HG03565 (cell line): ENCODE measurements around the gene NEBL.

Source experiments
- ATAC-seq: cut with Tn5 transposase; IDR thresholded peaks from one replicate; pipeline ENCODE4 v1.9.1; 2021; ENCODE audit warnings: mild to moderate bottlenecking, moderate library complexity; ENCODE audit not compliant: unreplicated experiment

The NEBL gene

DNA sequence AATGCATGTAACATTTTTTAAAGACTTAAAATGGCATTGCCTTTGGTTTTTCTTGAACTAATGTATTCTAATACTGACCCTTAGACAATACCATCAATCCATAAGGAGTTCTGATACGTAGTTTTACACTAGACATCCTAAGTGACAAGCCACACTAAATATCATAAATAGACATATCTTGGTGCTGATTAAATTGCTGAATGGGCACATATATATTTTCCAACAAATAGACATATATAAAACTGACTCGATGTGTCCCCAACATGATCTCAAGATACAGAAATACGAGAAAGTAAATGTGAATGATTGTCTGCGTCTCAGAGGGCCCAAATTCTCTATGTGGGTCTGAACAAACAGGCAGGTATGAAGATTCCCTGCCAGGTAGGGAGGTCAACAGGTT lies 99.8 kb downstream of the NEBL start:
- ATAC-seq: no peak

DNA sequence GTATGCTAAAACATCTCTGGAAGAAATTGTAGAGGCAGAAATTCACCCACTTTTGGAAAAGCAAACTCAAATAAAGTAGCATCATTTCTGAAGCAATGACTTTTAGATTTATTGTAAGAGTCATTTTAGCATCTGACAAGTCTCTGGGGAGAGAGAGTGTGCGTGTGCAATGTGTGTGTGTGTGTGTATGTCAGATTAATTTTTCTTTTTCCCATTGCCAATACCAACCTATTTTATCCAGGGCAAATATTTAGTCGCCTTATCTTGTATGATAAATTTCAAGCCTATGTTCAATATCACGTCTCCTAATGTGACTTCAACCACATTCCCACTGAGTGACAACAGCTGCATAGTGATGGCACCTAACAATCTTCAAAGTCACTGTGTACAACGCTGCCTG lies 101.7 kb downstream of the NEBL start:
- no peak for ATAC-seq

DNA sequence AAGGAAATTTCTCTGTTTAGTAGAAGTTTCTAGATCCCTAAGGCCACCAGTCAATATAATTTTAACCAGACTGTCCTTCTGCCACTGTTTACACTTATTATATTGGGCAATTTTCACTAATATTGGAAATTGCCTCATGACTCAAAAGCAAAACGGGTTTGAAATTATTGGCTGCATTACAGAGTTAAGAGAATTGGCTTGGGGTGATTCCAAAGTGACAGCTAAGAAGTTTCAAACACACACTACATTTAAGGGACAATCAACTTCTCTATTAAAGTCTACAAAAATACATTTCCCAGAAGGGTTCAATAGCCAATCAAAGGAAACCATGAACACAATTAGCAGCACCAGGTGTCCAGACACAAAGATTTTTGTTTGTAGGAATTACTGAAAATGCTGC lies 111.9 kb downstream of the NEBL start:
- no peak for ATAC-seq

DNA sequence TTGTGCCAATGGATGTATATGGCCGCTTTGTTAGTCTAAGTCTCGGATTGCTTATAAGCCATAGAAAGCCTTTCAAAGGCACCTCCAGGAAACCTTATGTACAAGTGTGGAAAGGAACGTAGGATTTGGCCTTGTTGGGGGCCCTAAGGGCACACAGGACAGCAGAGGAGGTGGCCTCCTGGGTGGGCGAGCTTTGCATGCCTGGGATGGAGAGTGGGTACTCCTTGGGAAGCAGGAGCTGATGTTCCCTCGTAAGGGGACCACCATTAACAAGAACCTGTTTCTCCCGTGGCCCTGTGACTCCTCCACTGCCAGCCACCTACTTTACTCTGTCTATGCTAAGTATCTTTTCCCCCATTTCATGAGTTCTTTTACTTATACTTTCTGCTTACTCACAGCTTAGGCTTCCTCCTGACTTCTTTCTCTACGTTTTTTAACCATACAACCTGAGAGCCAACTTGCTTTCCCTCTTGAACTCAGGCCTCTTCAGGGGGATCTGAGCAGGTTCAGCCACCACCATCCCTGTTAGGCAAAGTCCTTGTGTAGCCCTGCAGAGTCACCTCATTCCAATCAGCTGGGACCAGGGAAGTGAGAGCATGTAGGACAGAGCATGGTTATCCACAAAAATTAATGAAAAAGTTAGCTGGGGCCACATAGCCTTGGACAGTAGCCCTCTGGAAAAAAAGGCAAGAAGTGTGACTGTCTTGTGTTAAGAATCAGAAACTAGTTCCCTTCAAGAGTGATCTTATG lies 118.9 kb downstream of the NEBL start:
- ATAC-seq: no peak

DNA sequence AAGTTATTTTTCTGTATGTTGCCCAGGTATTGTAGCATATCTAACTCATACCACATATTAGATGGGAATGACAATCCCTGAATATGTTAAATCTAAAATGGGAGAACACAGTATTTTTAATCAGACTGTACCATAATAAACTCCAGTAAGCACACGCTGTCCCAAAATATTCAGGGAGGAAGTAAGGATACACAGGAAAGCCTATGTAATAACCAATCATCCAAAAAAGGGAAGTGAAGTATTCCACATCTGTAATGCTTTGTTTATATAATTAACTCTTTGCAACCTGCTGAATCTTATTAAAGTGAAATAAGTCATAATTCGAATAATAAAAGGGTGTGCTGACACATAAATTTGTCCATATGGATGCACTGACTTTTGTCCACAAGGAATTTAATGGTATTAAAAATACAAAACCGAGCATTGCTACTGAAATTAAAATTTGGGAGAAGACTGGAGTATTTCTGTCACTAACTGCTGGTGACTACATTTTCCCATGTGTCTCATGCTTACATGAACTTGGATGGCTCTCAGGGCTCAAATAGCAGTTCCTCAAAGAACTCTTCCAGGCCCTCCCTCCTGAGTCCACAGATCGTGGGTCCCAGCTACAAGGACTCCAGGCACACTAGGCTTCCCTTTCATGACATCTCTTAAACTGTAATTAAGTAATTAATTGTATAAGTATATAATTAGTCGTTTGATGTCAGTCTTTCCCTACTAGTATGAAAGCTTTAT lies 120.6 kb downstream of the NEBL start:
- ATAC-seq: no peak

DNA sequence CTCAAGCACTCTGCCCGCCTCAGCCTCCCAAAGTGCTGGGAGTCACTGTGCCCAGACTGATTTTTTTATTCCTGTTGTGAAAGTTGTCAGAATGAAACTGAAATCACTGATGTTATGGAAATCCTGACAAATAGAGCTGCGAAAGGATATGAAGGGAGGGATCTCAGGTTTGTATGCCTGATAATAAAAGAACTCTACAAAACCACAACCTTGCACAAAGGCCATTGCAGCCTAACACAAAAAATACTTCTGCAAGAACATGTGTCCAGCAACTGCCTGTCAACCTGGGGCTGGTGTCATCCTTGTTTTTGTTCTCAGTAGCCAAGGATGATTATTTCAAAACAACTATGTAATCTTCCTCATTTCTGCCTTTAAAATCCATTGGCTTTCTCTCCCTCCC lies 126.1 kb downstream of the NEBL start:
- ATAC-seq: no peak

DNA sequence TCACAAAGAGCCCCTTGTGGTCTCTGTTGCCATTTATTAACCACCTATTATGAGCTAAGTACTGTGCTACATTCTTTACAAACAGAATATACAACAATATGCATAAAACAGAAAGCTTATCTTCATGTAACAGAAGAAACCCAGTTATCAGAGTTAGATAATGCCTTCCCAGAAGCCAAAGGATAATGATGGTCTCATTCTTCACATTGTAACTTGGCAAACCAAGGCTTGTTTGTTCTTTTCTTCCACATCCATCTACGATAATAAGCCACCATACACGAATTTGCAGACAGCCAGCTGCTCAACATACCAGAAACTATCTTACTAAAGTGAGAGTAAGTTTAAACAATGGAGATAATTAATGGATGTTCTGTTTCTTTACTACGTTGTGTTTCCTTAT lies 127.6 kb downstream of the NEBL start:
- no peak for ATAC-seq

DNA sequence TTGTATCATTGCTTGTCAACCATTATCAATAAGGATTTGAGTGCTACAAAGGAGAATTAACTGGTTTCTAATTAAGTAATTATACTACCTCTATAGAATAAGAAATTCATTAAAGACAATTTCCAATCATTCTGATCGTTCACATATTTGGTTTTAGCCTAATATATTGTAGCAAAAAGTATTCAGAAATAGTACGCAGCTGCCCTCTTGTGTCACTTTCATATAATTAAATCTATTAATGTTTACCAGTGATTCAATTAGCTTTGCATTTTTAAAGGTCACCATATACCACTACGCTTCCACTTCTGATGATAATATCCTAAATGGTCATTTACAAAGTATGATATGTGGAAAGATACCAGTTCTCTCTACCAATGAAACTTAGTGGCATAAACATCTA lies 128.3 kb downstream of the NEBL start:
- ATAC-seq: no peak

DNA sequence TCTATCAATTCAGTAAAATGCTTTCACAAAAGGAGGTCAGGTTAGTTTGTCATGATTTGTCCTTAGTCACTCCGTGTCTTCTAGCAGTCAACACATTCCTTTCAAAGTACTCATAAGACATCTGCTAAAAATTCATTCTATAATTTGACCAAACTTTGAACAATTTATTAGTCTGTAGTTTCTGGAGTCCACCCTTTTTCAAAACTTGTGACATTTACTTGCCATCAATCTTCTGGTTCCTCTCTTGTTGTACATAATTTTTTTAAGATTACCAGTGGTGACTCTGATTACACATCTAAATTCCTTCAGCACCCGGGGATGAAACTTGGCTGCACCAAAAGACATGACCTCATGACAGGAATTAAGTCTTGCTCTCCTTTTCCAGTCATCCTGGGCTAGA lies 130.1 kb downstream of the NEBL start:
- ATAC-seq: no peak

DNA sequence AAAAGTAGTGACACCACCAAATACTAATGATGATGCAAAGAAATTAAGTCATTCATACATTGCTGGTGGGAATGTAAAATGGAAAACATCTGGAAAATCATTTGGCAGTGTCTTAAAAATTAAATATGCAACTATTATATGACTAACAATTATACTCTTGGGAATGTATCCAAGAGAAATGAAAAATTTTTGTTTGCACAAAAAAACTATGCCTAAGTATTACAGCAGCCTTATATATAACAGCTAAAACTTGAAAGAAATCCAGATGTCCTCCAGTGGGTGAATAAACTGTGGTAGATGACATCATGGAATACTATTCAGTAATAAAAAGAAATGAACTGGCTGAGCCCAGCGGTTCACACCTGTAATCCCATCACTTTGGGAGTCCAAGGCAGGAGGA lies 132.0 kb downstream of the NEBL start:
- no peak for ATAC-seq

DNA sequence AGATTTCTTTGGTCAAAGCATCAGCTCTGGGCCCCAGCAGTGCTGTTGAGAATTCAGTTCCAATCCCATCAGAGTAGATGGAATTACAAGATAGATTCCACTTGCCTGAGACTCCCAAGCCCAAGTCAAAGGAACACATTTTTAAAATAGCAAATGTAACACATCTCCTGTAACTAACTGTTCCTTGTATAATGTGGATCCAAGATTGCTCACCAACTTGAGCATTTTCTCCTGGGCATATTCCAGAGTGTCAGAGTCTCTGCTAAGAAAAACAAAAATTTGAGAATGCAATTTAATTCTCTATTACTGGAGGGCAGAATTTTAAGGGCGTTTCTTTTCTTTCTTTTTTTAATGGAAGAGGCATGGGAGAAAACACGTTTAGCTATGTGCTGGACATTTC lies 136.7 kb downstream of the NEBL start:
- no peak for ATAC-seq

DNA sequence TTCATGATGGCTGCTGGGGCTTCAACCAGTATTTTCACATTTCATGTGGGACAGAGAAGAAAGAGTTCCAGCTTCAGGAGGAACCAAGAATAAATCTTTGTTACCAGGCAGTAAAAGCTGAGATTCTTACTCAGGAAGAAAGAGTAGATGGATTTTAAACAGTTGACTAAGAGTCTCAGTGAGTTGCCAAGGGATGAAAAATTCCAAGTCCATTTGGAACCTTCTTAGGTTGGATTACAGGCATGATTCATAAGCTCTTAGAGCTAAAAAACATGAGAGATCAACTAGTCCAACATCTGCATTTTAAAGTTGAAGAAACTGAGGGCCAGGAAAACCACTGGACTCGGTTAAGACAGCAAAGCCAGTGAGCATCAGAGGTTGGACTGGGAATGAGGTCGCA lies 148.6 kb downstream of the NEBL start:
- no peak for ATAC-seq

DNA sequence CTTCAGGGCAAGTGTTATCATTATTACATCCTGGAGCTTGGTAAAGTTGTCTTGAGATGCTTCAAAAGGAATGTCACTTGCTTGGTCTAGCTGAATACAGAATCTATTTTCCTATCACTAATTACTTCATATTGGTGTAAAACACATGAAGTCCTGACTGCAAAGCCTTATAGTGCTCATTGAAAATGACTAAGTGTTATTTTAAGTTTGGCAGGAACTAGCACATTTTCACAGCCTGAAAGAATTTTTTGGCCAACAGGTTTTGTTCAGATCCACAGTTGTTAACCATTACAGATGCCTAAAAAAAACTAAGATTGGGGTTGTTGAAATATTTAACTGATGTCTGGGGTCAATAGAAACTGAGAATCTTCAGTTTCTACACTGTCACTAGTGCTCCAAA lies 149.3 kb downstream of the NEBL start:
- no peak for ATAC-seq

DNA sequence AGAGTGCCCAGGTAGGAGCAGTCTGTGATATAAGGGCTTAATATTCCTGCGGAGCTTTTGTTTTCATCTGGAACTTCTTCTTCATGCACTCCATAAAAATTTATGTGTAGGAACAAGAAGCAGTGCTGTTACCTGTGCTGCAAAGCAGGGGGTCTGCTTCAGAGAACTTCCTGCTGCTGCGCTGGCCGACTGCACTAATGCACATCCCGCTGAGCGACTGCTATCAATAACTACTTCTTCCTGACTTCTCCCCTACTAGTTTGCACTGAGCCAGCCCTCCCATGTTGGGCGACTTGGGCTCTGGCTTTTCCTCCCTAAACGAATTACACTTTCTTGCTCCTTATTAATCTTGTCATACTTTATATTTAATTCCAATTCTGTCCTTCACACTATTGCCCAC lies 150.3 kb downstream of the NEBL start:
- no peak for ATAC-seq

DNA sequence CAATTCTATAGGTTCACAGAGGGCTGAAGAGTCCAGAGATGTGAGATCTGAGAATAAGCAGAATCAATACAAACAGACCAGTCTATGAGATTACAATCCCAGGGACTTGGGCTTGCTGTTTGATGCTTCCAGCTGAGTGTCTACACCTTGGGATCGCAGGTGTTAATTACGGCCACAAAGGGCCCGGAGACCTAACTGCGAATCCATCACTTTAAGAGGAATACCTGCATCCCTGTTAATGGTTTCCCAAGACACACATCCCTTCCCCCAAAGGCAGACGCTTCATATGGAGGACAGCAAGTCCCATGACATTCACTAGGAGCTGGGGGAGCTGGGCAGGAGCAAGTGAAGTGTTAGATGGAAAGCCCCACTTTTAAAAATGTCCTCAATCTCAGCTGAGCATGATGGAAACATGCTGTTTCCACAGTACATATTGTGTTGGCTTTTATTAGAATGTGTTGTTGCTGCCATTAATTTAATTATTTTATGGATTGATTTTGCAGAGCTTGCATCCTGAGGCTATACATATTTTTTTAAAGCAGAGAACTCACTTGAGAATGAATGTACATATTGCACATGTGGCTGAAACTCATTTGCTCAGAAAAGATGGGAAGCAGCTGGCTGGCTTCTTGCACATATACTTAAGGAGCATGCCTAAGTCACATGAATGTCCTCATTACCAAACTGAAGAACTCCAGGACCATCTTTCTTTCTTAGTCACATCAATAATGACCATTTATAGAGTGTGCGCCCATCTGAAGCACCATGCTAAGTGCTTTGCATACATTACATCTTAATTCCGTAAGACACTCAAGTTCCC lies 151.3 kb downstream of the NEBL start:
- no peak for ATAC-seq

DNA sequence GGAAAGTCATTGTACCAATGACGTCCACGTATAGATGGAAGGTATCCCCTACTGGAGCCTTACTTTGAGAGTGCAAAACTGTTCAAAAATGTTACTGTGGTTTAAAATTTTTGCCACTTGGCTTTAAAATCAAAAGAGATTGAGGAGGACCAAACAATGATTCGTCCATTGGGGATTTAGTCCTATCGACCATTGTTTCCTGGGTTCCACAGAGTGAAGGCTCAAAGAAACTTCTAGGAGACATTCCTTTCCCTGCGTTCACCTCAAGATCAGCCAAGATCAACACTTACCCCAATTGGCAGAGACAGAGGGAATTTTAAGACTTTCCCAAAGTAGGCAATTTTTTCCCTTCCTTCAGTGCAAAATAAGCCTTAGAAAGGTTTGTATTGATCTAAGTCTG lies 152.3 kb downstream of the NEBL start:
- ATAC-seq: no peak

DNA sequence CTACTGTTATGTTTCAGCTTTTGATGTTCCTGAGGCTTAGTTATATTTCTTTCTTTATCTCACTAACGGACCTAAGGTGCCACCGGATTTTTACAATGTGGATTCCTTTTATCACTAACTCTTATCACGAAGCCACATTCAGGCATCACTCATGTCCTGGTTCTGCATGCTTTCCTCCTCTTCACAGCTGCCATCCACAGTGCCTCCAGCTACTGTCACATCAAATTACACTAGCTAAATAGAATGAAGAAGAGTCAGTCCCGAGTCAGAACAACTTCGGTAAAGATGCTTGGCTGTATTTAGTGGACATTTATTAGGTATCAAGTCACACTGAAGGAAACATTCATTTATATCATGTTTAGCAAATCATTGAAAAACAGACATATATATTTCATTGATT lies 153.2 kb downstream of the NEBL start:
- no peak for ATAC-seq

DNA sequence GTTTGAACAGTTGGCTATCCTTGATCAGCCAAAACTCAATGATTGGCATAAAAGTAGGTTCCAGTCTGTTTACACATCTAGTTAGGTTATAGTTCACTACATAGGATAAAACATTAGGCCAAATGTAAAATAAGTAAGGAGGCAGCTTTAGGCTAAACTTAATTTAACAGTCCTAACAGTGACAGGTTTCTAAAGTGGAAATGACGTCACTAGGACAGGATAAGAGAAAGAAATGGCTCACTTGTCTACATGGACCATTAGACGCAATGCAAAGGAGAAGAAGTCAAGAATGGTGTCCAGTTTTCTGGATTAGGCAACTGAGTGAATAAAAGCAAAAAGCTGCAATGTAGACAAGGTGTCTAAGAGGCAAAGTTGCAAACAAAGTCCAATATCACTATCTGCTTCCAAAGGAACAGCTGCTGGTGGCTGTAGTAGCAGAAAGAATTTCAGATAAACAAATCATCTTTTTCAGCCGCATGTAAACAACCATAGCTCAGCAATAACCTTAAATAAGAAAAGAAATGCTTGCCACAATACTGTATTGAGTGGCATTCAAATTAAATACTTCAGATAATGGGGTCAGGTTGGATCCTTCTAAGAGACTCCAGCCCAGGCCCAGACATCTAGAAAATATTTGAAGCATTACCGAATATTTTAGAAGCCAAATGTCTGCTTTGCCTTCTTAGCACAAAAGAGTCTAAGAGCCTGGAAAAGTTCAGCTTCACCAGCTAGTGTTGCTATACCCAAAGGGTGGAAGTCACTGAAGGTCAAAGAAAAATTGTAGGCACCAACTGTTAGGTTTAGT lies 154.2 kb downstream of the NEBL start:
- no peak for ATAC-seq

DNA sequence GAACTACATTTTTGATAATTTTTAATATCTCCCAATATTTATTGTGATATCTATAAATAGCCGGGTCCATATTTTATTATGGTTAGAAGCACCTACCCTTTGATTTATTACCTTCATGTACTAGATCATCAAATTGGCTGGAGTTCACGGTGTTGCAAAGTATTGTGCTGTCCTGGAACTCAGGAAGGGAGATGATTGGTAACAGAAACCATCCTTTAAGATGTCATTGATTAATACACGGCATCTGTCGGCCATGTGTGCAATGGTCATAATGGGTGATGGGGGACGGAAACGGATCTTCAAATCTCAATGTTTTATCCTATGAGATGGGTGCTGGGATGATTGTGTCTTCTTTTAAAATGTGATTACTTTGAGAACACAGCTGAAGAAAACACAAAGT lies 157.0 kb downstream of the NEBL start:
- no peak for ATAC-seq

DNA sequence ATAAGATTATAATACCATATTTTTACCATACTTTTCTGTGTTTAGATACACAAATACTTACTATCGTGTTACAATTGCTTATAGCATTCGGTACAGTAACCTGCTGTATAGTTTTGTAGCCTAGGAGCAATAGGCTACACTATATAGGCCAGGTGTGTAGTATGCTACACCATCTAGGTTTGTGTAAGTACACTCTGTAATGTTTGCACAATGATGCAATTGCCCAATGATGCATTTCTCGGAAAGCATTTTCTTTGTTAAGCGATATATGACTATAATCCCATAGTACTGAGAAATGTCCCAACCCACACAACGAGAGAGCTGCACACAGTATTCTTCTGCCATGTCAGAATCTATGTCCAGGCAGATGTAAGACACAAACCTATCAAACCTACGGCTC lies 160.0 kb downstream of the NEBL start:
- no peak for ATAC-seq
